Measurements from ENCODE around the gene DCHS1. TPM values are rescaled to one million over a fixed set of nuclear protein-coding genes. Genes with fewer than 3 reads are reported as not detected.

The DCHS1 gene
- total RNA-seq, 1 donor from 2014 or later = 28.0 TPM

DNA sequence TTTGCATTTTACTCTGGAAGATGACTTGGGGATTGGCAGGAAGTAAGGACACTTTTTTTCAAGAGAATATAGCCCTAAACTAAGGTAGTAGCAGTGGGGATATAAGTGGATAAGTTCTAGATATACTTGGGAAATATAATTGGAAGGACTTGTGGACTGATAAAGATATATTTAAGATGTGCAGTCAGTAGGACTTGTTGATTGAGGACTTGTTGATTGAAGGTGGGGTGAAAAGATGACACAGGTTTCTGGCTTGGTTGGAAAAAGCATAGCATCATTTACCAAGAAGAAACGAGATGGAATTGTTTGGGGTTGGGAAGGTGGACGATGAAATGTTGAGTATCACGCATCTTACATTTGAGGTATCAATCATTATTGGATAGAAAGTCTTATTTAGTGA is 42.1 kb downstream of the DCHS1 start:
- Histone ChIP-seq H3K4me1 (peaks cover 23% of the 10 kb centered on the region), H3K27me3 (no peaks in the 10 kb centered on the region), H3K27ac (peak overlapping the region; percentile 99), H3K4me3 (no peak overlapping the region), H3K9me3 (no peaks in the 10 kb centered on the region), H3K36me3 (peaks cover 58% of the 10 kb centered on the region)
- DNase-seq = no peak
- intact Hi-C loops (cut with DNase I) = no loop called here
- no peak for ATAC-seq
- TF ChIP-seq, protein P1, sequence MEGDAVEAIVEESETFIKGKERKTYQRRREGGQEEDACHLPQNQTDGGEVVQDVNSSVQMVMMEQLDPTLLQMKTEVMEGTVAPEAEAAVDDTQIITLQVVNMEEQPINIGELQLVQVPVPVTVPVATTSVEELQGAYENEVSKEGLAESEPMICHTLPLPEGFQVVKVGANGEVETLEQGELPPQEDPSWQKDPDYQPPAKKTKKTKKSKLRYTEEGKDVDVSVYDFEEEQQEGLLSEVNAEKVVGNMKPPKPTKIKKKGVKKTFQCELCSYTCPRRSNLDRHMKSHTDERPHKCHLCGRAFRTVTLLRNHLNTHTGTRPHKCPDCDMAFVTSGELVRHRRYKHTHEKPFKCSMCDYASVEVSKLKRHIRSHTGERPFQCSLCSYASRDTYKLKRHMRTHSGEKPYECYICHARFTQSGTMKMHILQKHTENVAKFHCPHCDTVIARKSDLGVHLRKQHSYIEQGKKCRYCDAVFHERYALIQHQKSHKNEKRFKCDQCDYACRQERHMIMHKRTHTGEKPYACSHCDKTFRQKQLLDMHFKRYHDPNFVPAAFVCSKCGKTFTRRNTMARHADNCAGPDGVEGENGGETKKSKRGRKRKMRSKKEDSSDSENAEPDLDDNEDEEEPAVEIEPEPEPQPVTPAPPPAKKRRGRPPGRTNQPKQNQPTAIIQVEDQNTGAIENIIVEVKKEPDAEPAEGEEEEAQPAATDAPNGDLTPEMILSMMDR (IDR thresholded peaks at IDR 0.05) = no peak

DNA sequence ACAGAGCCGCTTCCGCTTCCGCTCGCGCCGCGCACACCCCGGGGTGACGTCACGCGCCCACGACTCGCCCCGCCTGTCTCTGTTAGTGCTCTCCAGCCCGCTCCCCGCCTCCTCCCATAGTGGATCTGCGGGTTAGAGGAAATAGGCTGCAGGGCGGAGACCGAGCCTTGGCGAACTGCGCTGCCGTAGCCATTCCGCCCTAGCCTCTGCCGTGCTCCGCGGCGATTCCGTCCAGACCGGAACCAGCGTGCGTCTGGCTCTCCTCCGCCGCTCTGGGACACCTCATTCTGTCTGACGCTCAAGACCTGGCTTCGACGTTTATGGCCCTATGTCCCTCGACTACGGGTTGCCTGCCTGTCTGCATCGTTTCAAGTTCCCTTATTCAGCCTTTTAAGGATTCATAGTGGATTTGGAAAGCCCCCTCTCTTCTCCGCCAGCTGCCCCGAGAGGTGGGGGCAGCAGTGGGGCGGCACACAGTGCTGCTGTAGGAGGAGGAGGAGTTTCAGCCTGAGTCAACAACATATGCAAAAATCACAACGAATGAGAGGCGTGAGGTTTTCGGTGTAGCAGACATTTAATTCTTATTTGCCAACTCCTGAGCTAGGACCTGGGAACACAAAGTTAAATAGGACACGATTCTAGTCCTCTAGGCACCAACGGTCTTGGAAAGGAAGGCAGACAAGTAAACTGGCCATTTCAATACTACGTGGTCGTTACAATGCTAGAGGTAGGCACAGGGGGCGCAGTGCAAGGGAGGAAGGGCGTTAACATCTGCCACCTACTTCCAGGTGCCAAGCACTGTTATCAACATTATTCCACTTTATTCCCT is 43.2 kb downstream of the DCHS1 start, which contains the start of gene TAF10:
TSS of gene TAF10 (minus strand) at position 4 of the 829 bp plus-strand sequence. CDS start 27 bp downstream, outside the sequence.
- Histone ChIP-seq H3K27me3 (no peaks in the 10 kb centered on the region), H3K36me3 (peaks cover 66% of the 10 kb centered on the region), H3K4me3 (peak within 1 kb of the TSS; percentile 75), H3K9me3 (no peaks in the 10 kb centered on the region), H3K27ac (peak within 1 kb of the TSS; percentile 99), H3K4me1 (peaks cover 26% of the 10 kb centered on the region)
- intact Hi-C loops (cut with DNase I) = no loop called here
- TF ChIP-seq, protein P1 (IDR thresholded peaks at IDR 0.05) = peak; percentile 47
- DNase-seq (peak; percentile 99), ATAC-seq (peak; percentile 96)

DNA sequence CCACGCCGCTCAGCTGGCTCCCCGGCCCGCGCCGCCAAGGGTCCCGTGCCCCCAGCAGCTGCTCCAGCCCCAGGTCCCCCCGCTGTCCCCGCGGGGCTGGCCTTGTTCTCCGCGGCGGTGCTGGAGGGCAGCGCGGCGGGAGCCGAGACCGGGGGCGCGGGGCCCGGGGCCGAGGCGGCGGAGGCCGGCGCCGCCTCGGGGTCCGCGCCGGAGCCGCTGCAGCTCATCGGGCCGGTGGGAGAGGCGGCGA is 43.7 kb downstream of the DCHS1 start:
- Histone ChIP-seq H3K27me3 (no peaks in the 10 kb centered on the region), H3K9me3 (no peaks in the 10 kb centered on the region), H3K4me1 (peaks cover 28% of the 10 kb centered on the region), H3K4me3 (peak overlapping the region; percentile 75), H3K36me3 (peaks cover 64% of the 10 kb centered on the region), H3K27ac (peak overlapping the region; percentile 99)
- DNase-seq (no peak), ATAC-seq (no peak)
- TF ChIP-seq, protein P1 (IDR thresholded peaks at IDR 0.05) = no peak
- intact Hi-C loops (cut with DNase I) = no loop called here

DNA sequence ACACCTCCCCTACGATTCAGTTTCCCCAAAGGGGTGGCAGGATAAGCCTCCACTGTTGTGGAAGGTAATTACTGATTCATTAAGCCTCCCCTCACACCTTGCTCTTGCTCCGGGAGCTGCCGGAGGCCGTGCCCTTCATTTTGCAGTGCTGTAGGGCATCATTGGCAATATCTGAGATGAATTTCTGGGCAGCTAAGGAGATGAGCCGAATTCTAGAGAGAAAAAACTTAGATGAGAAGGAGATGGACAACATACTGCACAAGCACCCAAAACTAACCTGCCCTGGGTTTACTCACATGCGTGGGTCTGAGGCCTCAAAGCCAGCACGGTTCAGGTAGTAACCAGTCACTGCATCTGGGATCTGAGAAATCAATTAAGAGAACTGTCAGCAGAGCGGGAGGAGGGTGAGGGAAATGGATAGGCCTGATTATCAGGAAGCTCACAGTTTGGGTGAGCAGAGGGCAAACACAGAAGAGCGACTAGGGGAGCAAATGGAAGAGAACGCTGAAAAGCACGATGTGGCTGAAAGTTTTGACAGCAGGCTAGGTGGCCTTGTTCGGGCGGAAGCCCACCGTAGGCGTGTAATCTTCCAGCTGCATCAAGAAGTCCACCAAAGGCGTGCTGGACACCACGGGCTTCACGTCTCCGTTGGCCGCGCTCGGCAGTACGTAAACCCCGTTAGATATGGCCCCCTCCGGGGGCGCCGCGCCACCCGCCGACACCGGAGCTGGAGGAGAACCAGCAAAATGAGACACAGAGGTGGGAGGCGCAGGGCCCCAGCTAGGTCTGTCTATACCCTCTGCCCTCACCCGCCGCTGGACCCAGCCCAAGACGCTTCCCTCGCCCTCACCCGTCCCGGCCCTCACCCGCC is 44.3 kb downstream of the DCHS1 start:
- intact Hi-C loops (cut with DNase I) = no loop called here
- Histone ChIP-seq H3K4me1 (peaks cover 32% of the 10 kb centered on the region), H3K36me3 (peaks cover 58% of the 10 kb centered on the region), H3K27ac (peak overlapping the region; percentile 99), H3K4me3 (peak overlapping the region; percentile 75), H3K9me3 (no peaks in the 10 kb centered on the region), H3K27me3 (no peaks in the 10 kb centered on the region)
- DNase-seq = no peak
- peak; percentile 5 for ATAC-seq
- TF ChIP-seq, protein P1 (IDR thresholded peaks at IDR 0.05) = no peak

DNA sequence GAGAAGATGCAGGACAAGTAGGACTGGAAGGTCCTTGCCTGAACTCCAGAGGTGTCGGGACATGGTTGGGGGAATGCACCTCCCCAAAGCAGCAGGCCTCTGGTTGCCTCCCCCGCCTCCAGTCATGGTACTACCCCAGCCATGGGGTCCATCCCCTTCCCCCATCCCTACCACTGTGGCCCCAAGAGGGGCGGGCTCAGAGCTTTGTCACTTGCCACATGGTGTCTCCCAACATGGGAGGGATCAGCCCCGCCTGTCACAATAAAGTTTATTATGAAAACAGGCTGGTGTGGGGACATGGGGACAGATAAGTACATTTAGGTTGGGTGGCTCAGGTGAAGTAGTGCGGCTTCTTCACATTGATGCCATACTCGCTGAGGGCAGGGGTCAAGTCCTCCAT is 45.0 kb downstream of the DCHS1 start:
- intact Hi-C loops (cut with DNase I) = no loop called here
- Histone ChIP-seq H3K27ac (no peak overlapping the region), H3K4me3 (no peak overlapping the region), H3K36me3 (peaks cover 51% of the 10 kb centered on the region), H3K4me1 (peaks cover 40% of the 10 kb centered on the region), H3K9me3 (no peaks in the 10 kb centered on the region), H3K27me3 (no peaks in the 10 kb centered on the region)
- no peak for ATAC-seq
- TF ChIP-seq, protein P1 (IDR thresholded peaks at IDR 0.05) = no peak
- no peak for DNase-seq
